GM19452 (cell line): Measurements from ENCODE around the gene RNF167.

Experiments used
- ATAC-seq: cut with Tn5 transposase; IDR thresholded peaks from one replicate; pipeline ENCODE4 v1.9.1; 2021; ENCODE audit not compliant: unreplicated experiment

The RNF167 gene

GRCh38 chr17:4938688-4939545 lies 1.2 kb upstream of the RNF167 start:
- ATAC-seq: no peak

- peak; percentile 8 for ATAC-seq
These were observed 597 bp upstream of the RNF167 start for GRCh38 chr17:4939546-4939795.

- no peak for ATAC-seq
These were observed 669 bp downstream of the RNF167 start for GRCh38 chr17:4940555-4941318.

- ATAC-seq: no peak
These were observed 1.2 kb downstream of the RNF167 start for GRCh38 chr17:4941319-4941610.

DNA sequence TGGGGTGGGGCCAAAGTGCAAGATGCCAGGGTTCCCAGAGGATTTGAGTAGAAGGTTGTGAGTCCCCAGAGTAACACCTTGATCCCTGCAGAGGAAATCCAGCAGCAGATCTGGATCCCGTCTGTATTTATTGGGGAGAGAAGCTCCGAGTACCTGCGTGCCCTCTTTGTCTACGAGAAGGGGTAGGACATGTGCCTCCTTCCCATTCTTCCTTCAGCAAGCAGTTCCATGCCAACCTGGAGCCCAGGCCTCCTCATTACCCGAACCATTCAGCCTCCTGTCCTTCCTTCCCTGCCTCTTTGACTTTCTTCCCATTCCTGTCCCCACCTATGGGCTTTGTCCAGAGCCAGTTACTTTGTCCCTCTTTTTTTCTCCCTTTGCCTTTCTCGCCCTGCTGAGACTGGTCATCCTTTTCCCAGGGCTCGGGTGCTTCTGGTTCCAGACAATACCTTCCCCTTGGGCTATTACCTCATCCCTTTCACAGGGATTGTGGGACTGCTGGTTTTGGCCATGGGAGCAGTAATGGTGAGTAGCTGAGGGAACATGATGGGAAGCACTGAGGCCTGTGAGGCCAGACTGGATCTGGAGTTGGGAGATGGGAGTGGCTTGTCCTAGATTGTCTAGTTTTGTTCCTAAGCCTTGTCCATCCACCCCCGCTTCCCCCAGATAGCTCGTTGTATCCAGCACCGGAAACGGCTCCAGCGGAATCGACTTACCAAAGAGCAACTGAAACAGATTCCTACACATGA lies 2.9 kb downstream of the RNF167 start:
- ATAC-seq: no peak

DNA sequence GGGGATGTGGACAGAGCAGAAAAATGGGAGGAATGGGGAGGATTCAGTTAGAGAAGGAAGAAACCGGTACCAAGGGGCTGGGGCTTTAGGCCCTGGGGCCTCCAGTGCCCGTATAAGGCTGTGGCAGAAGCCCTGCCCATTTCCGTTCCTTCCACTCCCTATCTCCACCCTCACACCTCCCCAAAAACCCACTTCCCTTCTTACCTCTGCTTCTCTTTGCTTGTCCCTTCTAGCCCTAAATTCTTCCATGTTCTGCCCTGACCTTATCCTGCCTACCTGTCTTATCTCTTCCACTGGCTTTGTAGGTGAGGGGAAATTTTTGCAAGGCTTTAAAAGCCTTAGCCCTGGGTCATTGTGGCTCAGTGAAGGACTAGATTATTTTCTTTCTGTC lies 4.1 kb downstream of the RNF167 start:
- ATAC-seq: no peak

DNA sequence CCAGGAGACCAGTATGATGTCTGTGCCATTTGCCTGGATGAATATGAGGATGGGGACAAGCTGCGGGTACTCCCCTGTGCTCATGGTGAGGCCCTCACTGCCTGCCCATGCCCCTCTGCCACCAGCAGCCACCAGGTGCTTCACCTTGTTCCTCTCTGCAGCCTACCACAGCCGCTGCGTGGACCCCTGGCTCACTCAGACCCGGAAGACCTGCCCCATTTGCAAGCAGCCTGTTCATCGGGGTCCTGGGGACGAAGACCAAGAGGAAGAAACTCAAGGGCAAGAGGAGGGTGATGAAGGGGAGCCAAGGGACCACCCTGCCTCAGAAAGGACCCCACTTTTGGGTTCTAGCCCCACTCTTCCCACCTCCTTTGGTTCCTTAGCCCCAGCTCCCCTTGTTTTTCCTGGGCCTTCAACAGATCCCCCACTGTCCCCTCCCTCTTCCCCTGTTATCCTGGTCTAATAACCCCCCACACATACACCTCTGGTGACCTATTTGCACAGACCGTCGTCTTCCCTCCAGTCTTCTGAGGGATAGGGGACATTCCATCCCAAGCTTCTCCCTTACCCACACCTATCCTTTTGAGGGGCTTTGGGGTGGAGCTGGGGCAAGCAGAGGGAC lies 4.6 kb downstream of the RNF167 start:
- no peak for ATAC-seq

DNA sequence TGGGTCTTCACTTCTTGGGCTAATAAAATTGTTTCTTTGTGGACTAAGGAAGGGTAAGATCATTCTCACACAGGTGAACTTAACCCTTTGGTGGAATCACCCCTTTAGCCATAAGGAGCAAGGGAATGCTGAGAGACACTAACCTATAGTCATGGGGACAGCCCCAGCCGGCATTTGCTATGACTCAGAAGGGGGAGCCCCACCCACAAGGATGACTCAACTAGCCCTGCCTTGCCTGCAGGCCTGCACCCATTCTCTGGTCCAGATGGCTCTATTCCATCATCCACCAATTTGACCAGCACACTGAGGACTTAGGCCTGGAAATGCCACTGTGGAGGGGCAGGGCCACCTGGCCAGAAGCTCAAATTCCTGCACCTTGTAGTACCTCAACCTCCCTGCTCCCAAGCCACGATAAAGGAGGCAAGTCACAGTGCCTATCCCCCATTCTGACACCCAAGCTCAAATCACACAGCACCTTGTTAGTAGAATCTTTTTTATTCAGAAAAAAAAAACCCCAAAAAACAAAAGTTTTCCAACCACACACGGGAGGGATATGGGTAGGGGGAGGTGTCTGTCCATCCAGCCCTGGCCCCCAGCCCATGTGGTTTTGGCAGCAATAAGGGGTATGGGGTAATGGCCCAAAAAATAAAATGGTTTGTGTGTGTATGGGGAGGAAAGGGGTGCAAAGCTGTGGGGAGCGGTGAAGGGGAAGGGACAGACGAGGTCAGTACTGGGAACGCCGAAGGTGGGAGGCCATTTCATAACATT lies 5.3 kb downstream of the RNF167 start:
- ATAC-seq: no peak

DNA sequence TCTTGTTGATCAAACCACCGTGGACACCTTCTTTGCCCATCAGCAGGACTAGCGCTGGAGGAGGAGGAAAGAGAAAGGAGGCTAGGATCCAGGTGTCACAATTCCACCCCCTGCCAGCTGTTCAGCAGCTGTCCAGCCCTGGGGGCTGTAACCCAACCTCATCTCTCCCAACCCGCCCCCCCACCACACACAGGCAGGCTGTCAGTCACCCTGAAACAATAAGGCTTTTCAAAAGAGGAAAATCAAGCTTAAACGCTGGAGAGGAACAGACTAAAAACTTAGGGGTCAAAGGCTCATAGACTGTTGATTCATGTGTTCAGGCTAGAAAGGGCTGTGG lies 5.8 kb downstream of the RNF167 start:
- ATAC-seq: no peak

GRCh38 chr17:4946312-4946976 lies 6.4 kb downstream of the RNF167 start:
- no peak for ATAC-seq

GRCh38 chr17:4947010-4947410 lies 6.9 kb downstream of the RNF167 start:
- no peak for ATAC-seq

DNA sequence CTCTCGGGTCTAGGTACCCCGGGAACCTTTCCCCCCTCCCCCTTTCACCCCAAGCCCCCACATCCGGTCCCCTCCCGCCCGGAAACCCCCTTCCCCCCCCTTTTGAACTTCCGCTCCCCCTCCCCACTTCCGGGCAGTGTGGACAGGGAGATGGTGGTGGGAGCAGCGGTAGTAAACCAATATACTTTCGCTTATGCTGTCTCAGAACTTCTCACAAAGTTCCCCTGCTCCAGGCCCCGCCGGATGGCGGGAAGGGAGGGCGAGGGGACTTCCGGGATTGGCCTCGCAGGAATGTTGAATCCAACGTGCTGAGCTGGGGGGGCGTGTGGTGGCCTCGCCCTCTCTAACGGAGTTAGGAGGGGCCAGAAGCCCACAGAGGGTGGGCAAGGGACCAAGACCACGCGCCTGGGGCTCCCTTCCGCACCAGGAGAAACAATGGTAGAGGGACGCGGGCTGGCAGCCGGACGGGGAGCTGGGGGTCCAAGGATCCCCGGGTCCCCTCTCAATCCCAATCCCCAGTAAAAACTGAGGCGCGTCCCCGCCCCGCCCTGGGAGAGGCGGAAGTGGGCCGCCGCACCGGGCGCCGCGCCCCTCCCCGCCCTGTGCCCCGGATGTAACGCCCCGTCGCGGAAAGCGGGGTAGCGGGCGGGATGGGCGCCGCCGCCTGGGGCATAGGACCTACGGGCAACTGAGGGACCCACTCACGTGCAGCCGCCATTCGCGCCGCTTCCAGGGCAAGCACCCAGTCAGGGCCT lies 7.5 kb downstream of the RNF167 start:
- no peak for ATAC-seq

DNA sequence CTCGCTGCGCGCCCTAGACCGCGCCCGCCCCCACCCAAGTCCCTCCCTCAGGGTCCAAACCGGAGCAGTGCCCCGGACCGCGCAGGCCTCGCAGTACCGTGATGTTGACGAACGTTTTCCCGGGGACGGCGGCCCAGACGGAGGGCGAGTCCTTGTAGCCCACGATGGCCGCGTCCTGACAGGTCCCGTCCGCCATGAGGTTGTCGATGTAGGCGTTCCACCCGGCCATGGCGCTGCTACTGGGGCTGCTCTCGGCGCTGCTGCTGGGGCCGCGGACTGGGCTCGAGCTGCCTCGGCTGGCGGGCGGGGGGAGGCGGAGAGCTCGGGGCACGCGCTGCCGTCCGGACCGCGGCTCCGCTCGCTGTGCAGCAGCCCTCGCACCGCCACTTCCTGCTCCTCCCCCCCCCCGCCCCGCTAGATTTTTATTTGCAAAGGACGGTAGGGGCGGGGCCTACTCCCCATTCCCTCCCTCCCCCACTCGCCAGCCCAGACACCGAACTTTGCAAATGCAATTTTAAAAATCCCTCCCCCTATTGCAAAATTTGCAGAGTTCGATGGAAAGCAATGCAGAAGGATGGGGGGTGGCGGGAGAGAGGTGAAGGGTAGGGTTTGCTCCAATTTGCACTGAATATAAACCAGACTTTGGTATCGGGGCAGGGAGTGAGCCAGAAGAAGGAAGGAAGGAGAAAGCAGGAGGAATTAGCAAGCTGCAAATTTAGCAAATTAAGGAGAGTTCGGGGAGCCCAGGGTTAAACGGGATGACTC lies 8.3 kb downstream of the RNF167 start, which contains the start of gene PFN1:
TSS of gene PFN1 (minus strand) at position 365 of the 765 bp plus-strand sequence. CDS start at position 229, 136 bp downstream.
- no peak for ATAC-seq

DNA sequence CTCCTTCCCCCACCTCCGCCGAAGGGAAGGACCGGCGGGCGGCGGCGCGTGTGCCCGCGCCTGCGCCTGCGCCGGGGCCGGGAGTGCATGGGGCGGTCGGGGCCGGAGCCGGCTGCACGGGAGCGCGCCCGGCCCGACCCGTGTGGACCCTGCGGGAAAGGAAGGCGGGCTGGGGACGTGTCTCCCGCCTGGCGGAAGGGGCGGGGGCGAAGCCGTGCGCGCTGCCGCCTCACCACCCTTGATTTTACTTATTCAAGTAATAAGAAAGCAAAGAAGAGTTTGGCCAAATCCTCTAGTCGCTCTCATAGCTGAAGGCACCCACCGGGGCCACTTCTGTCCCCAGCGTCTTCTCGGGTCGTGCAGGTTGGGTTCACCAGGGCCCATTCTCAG lies 8.9 kb downstream of the RNF167 start:
- no peak for ATAC-seq

GRCh38 chr17:4949321-4950074 lies 9.4 kb downstream of the RNF167 start:
- ATAC-seq: no peak

GRCh38 chr17:4950075-4950745 lies 10.1 kb downstream of the RNF167 start:
- ATAC-seq: no peak

- no peak for ATAC-seq
These were observed 10.7 kb downstream of the RNF167 start, which contains the start of gene ENO3 for GRCh38 chr17:4950746-4951204. ENO3 (plus strand) TSS chr17:4951119; CDS start chr17:4951830, 711 bp downstream.
